Central memory CD8-positive, alpha-beta T cell (primary cell): ENCODE results near the gene SDK2.

Source experiments
- ATAC-seq: fragments of 150-1000 bp; cut with Tn5 transposase; replicated peaks from 2 replicates; pipeline ENCODE4 v1.10.0; 2022; ENCODE audit warnings: mild to moderate bottlenecking, moderate FRiP score, moderate number of reproducible peaks; ENCODE audit not compliant: poor library complexity, severe bottlenecking; ENCODE audit errors: extremely low read depth
- DNase-seq, 2 donors: peaks; one replicate each; pipeline ENCODE4 v3.0.0; 2021; ENCODE audit warnings: low spot score in 2 of 2
- H3K27ac Mint-ChIP-seq: one replicate; pipeline ENCODE4 v1.8.0; 2022; ENCODE audit warnings: low read depth, mild to moderate bottlenecking, moderate library complexity, mixed read lengths
- H3K27me3 Mint-ChIP-seq: one replicate; pipeline ENCODE4 v1.8.0; 2022; ENCODE audit warnings: mixed read lengths
- H3K36me3 Mint-ChIP-seq: one replicate; pipeline ENCODE4 v1.8.0; 2022; ENCODE audit warnings: mild to moderate bottlenecking, moderate library complexity, mixed read lengths; ENCODE audit not compliant: insufficient read depth
- H3K4me1 Mint-ChIP-seq: one replicate; pipeline ENCODE4 v1.8.0; 2022; ENCODE audit warnings: mixed read lengths
- H3K4me3 Mint-ChIP-seq: one replicate; pipeline ENCODE4 v1.8.0; 2022; ENCODE audit warnings: mild to moderate bottlenecking, moderate library complexity, mixed read lengths
- H3K9me3 Mint-ChIP-seq: one replicate; pipeline ENCODE4 v1.8.0; 2022; ENCODE audit warnings: mixed read lengths

Gene SDK2

DNA sequence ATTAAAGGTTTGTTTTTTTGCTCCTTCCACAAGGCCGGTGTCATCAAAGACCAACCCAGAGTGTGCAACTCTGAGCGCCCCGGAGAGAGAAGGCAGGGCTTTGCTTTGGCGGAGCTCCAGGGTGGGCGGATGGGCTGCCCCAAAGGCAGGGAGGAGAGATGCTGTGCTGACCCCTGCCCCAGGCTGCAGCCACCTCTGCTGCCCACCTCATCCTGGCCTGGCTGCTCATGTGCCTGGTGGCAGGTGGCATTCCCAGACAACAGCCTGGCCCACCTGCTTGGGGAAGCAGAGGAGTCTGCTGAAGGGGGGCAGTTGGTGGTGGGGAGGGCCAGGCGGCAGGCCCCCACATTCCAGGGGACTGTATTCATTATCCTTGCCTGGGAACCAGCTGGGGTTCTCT is 122.1 kb downstream of the SDK2 start:
- Mint-ChIP-seq H3K27me3 (peaks cover 11% of the 10 kb centered on the region), H3K27ac (no peak overlapping the region)

DNA sequence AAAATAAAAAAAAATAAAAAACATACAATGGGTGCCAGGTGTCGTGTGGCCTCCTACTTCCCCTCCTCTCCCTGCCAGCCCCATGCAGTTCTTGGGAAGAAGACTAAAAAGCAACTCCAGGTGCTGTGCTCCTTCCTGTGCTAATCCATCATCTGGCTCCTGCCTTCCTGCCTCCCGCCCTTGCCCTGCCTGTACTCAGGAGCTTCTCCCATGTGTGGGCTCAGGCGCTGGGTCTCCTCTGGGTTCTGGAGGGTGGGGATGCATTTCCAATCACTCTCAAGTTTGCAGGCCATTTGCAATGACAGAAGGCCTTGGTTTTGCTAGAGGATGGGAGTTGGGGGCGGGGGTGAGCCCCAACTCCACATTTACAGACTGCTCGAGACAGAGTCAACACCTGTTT is 122.9 kb downstream of the SDK2 start:
- Mint-ChIP-seq H3K27me3 (peaks cover 17% of the 10 kb centered on the region), H3K27ac (no peak overlapping the region), H3K4me1 (no peaks in the 10 kb centered on the region), H3K4me3 (no peak overlapping the region), H3K36me3 (peaks cover 1% of the 10 kb centered on the region), H3K9me3 (no peaks in the 10 kb centered on the region)
- DNase-seq (no peak), ATAC-seq (no peak)

More for the DNA sequence above, 122.1 kb downstream of the SDK2 start:
- Mint-ChIP-seq H3K4me1 (no peaks in the 10 kb centered on the region), H3K9me3 (no peaks in the 10 kb centered on the region), H3K4me3 (no peak overlapping the region), H3K36me3 (peaks cover 1% of the 10 kb centered on the region)
- no peak for ATAC-seq
- no peak for DNase-seq

GRCh38 chr17:73520369-73520761 is 123.9 kb downstream of the SDK2 start:
- ATAC-seq (no peak), DNase-seq (no peak)
- Mint-ChIP-seq H3K27ac (no peak overlapping the region), H3K4me3 (no peak overlapping the region), H3K4me1 (no peaks in the 10 kb centered on the region), H3K27me3 (peaks cover 17% of the 10 kb centered on the region), H3K36me3 (peaks cover 1% of the 10 kb centered on the region), H3K9me3 (no peaks in the 10 kb centered on the region)

GRCh38 chr17:73519714-73520368 is 124.4 kb downstream of the SDK2 start:
- no peak for DNase-seq
- Mint-ChIP-seq H3K36me3 (peaks cover 1% of the 10 kb centered on the region), H3K4me1 (no peaks in the 10 kb centered on the region), H3K27me3 (peaks cover 18% of the 10 kb centered on the region), H3K4me3 (no peak overlapping the region), H3K27ac (no peak overlapping the region), H3K9me3 (no peaks in the 10 kb centered on the region)
- no peak for ATAC-seq

DNA sequence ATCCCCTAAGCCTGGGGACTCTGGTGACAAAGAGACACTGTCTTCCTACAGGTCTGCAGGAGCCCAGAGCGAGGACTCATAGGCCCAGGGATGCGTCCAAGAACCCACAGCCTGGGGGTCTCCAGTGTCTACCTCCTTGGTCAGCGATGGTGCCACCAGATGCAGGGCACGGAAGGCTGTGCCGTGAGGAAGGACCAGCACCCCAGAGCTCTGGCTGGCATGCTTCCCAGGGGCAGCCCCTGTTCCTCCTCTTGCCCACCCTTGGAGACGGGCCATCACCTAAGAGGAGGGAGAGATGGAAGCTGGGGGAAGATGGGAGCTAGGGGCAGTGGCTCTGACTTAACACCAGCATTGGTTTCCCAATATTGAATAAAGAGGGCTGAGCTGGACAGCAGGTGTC is 125.2 kb downstream of the SDK2 start:
- no peak for ATAC-seq

GRCh38 chr17:73516431-73516830 is 127.8 kb downstream of the SDK2 start:
- Mint-ChIP-seq H3K27ac (no peak overlapping the region), H3K4me3 (no peak overlapping the region), H3K36me3 (no peaks in the 10 kb centered on the region), H3K4me1 (no peaks in the 10 kb centered on the region), H3K27me3 (peaks cover 29% of the 10 kb centered on the region), H3K9me3 (no peaks in the 10 kb centered on the region)
- no peak for DNase-seq
- ATAC-seq: no peak

More for the DNA sequence above, 125.2 kb downstream of the SDK2 start:
- Mint-ChIP-seq H3K36me3 (no peaks in the 10 kb centered on the region), H3K4me3 (no peak overlapping the region), H3K9me3 (no peaks in the 10 kb centered on the region), H3K27ac (no peak overlapping the region), H3K4me1 (no peaks in the 10 kb centered on the region), H3K27me3 (peaks cover 26% of the 10 kb centered on the region)
- DNase-seq: no peak

DNA sequence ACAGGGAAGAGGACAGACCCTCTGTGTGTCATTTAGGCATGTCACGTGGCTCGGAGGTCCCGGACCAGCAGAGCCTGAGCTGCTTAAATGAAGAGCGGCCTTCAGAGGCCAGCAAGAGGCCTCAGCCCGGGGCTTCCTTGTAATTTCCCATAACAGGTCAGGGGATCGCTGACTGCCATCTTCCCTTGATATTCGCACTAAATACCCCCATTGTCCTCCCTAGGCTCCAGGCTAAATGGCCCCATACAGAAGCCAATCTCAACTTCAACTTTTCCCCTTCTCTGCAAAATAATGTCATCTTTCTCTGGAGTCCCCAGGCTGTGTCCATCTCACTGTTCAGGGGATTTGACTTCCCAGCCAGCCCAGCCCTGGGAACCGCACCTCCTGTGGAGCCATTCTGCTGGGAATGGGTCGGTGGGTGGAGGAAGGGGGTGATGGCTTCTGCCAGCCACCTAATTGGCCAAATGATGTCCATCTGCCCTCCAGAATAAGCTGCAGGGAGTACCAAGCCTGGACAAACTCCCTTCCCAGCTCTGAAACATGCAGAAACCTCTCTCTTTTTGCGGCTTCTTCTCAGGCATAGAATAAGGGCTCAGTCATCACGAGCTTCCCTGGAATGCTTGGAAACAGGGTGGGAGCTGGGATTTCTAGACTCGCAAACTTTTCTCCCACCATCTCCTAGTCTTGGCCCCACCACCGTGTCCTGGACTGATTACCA is 129.9 kb downstream of the SDK2 start:
- H3K9me3 Mint-ChIP-seq: no peaks in the 10 kb centered on the region
- no peak overlapping the region for H3K27ac Mint-ChIP-seq
- H3K4me3 Mint-ChIP-seq: no peak overlapping the region
- H3K36me3 Mint-ChIP-seq: no peaks in the 10 kb centered on the region
- no peak for DNase-seq
- peaks cover 29% of the 10 kb centered on the region for H3K27me3 Mint-ChIP-seq
- H3K4me1 Mint-ChIP-seq: no peaks in the 10 kb centered on the region
- ATAC-seq: no peak

DNA sequence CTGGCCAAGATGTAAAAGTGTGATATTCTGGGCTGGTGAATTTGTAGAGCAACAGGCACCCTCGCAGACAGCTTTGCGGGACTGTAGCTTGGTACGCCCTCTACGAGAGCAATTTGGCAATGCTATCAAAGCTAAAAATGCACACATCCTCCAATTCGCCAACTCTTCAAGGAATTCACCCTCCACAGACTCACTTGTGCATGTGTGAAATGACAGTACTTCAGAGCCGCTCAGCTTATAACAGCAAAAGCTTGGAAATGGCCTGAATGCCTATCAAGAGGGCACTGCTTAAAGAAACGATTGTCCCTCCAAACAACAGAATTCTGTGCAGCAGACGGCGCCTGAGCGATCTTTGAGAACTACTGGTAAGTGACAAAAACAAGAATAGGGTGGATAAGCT is 130.8 kb downstream of the SDK2 start:
- no peak for ATAC-seq
- Mint-ChIP-seq H3K4me3 (no peak overlapping the region), H3K4me1 (no peaks in the 10 kb centered on the region), H3K36me3 (no peaks in the 10 kb centered on the region), H3K27ac (no peak overlapping the region), H3K9me3 (no peaks in the 10 kb centered on the region), H3K27me3 (peaks cover 31% of the 10 kb centered on the region)
- DNase-seq: no peak

GRCh38 chr17:73511719-73512115 is 132.5 kb downstream of the SDK2 start:
- H3K27ac Mint-ChIP-seq: no peak overlapping the region
- DNase-seq: no peak
- no peaks in the 10 kb centered on the region for H3K36me3 Mint-ChIP-seq
- no peaks in the 10 kb centered on the region for H3K4me1 Mint-ChIP-seq
- H3K27me3 Mint-ChIP-seq: peaks cover 45% of the 10 kb centered on the region
- no peak for ATAC-seq
- H3K4me3 Mint-ChIP-seq: no peak overlapping the region
- H3K9me3 Mint-ChIP-seq: no peaks in the 10 kb centered on the region

DNA sequence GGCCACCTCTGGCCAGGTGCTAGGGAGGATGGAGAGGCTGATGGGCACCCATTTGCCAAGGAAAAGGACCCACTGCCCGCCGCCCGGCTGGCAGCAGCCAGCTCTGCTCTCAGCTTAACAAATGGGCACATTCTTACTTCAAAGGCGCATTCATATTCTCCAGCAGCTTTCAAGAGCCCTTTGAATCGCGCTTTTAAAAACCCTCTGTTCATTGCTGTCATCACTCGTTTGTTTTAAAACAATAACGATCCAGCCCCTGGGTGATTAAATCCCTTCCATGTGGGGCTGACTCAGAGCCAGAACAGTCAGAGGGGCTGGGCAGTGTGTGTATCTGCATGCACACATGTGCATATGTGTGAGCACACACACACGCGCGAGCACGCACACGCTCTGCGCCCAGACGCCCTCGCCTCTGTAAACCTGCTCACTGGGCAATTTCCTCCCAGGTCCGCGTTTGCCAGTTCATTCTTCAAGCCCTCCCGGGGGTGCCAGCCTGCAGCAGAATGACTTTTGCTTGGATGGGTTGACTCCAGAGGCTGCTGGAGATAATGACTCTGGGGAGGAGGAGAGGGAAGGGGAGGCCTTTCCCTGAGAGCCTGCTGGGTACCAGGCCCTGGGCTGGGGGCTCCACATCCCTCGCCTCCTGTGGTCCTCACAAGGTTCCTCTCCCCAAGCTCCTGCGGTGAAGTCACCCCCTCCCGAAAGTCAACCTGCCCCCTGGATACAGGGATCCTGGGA is 133.1 kb downstream of the SDK2 start:
- peaks cover 44% of the 10 kb centered on the region for H3K27me3 Mint-ChIP-seq
- H3K4me3 Mint-ChIP-seq: no peak overlapping the region
- H3K27ac Mint-ChIP-seq: no peak overlapping the region
- H3K36me3 Mint-ChIP-seq: no peaks in the 10 kb centered on the region
- ATAC-seq (no peak), DNase-seq (no peak)
- H3K9me3 Mint-ChIP-seq: no peaks in the 10 kb centered on the region
- no peaks in the 10 kb centered on the region for H3K4me1 Mint-ChIP-seq

GRCh38 chr17:73508931-73509605 is 135.2 kb downstream of the SDK2 start:
- no peaks in the 10 kb centered on the region for H3K36me3 Mint-ChIP-seq

DNA sequence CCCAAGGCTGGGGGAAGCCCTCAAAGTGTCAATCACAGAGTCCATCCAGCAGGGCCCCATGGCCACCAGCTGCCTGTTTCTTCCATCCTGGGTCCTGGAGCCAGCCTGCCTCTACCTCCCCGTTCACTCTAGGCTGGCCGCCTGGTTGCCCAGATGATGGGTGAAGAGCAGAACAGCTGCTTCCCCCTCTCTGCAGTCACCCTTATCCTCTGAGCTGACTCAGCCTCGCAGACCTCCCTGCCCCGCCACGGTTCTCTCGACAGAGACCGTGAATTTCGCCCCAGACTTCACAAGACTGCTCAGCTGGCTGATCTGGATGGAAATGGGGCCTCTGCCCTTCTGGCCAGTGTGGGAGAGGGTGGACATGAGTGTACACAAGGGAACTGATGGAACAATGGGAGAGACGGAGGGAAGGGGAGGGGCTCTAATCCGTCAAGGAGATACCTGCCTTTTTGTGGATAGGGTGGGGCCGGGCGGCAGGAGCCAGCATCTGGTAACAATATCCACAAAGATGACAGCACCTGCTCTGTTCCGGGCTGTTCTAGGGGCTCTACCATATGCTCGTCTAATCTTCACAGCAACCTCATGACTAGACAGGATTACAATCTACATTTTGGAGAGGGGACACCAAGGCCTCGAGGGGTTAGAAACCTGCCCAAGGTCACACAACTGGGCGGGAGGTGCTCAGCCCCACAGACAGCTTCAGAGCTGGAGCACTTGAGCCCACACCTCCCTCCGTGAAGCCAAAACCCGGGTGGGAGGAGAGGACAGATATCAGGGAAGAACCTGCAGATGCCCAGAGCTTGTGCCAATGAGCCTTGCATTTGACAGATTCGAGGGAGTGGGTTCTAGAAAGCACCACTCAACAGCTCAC is 136.0 kb downstream of the SDK2 start:
- Mint-ChIP-seq H3K27ac (no peak overlapping the region), H3K36me3 (no peaks in the 10 kb centered on the region), H3K4me1 (no peaks in the 10 kb centered on the region), H3K27me3 (peaks cover 23% of the 10 kb centered on the region), H3K4me3 (no peak overlapping the region), H3K9me3 (no peaks in the 10 kb centered on the region)
- DNase-seq: no peak
- ATAC-seq: no peak

More at GRCh38 chr17:73508931-73509605, 135.2 kb downstream of the SDK2 start:
- no peak for ATAC-seq
- DNase-seq: no peak
- Mint-ChIP-seq H3K27me3 (peaks cover 26% of the 10 kb centered on the region), H3K4me1 (no peaks in the 10 kb centered on the region), H3K9me3 (no peaks in the 10 kb centered on the region), H3K4me3 (no peak overlapping the region), H3K27ac (no peak overlapping the region)
